SHP77 treated with DMSO at 0.1 percent for 48 hours (cell line): ENCODE results near the gene THADA.

ENCODE experiments used
- DNase-seq: peaks from one replicate; lab custom pipeline; 2025; lab: John Stamatoyannopoulos, UW

THADA gene

DNA sequence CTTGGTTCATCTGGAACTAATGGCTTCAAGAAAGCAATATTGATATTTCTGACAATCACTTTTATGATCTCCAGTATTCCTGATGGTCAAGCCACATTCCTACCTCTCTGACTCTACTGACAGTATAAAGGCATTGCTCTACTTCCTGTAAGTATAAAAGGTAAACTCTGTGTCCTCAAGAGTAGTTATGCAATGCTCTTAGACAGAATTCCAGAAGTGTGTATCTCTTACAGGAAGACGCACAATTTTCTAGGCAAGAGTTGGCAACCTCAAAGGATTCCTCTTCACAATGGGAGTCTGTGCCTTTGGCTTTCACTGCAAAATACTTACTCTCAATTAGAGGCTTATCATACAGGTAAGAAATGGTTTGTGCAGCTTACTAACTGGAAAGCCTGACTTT is 100.1 kb downstream of the THADA start:
- DNase-seq: no peak

DNA sequence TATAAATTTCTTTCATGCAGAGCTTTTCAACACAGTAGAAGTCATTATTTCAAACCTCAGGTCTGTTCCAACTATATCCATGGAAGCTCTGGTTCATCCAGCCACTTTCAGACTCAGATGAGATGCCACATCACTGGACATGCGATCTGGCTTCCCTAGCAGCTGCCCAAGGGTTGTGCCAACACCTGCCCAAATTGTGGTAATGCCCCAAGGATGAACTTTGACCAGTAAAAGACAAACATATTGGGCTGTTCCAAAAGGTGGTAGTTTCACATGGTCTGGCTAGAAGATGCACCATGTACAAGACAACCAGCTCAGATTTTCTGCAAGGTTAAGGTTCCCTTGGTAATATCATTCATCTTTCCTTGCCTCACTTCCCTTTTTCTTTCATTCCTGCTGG is 101.9 kb downstream of the THADA start:
- DNase-seq: no peak

DNA sequence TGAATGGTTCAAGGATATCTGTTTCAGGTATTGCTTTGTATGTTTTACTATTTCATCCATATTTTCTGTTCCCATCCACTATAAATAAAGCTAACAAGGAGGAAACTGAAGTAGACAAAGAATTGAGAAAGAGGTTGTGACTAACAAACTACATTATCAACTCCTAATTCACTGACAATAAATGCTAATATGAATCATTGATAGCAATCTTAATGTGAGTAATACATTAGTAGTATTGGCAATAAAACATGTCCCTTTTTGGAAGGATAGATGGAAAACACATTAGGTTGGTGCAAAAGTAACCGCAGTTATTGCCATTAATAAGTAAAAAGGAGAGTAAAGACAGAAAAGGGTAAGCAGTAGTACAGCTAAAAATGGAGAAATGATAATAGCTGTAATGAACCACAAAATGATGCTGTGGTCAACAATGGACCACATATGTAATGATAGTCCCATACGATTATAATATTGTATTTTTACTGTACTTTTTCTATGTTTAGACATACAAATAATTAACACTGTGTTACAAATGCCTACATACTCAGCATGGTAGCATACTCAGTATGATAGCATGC is 104.7 kb downstream of the THADA start:
- DNase-seq: no peak

- no peak for DNase-seq
These were observed 105.5 kb downstream of the THADA start for GRCh38 chr2:43490252-43490786.

GRCh38 chr2:43488737-43489136 is 107.1 kb downstream of the THADA start:
- DNase-seq: no peak

- DNase-seq: no peak
These were observed 109.2 kb downstream of the THADA start for GRCh38 chr2:43486603-43487002.

DNA sequence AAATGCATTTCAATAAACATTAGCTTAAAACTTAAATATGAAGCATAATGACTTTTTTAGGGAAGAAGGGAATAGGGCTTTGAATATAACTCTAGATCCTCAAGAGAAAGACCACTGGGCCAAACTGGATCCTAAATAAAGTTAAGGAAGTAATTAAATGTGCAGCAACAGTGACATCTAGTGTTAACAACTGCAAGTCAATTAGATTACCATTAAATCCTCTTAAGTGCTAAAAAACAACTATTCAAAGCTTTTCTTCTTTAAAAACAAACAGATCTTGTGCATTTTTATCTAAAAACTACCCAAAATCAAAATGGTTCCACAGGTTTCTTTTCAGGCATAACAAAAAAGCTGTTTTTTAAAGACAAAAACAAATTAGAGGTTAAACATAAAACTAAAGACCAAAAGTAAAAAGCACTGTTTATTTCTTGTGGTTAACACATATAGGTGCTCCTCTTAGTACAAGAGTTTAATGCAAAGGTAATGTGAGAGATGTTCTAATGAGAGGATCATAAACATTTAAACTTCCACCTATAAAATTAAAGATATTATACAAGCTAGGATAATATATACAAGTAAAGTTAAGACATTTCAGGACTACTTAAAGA is 111.4 kb downstream of the THADA start:
- DNase-seq: peak; percentile 35

- DNase-seq: no peak
These were observed 112.9 kb downstream of the THADA start for GRCh38 chr2:43482961-43483360.

DNA sequence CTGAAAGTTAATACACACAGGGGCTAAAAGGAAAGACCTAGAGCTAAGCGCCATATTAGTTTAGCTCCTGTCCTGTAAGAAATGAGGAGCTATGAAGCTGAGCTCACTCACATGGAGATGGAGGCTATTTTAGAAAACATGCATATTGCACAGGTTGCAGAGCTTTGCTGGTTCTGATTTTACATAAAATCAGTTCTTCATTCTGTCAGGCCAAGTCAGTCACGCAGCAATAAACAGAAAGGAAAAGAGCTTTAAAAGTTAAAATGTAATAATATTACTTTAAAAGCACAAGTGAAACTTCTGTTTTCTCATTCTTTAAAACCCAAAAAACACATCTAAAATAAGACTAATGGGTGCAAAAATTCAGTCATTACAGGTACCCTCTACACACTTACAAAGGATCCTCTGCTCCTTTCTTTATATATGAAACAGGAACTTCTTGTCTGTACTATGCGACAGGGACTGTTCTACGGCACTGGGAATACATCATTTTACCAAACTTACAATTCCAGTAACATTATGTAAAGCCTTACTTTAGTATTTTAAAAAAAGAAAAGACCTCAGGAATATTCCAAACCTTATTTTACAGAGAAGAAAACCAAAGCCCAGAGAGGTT is 113.8 kb downstream of the THADA start:
- no peak for DNase-seq

- no peak for DNase-seq
These were observed 115.0 kb downstream of the THADA start for GRCh38 chr2:43480874-43481273.

DNA sequence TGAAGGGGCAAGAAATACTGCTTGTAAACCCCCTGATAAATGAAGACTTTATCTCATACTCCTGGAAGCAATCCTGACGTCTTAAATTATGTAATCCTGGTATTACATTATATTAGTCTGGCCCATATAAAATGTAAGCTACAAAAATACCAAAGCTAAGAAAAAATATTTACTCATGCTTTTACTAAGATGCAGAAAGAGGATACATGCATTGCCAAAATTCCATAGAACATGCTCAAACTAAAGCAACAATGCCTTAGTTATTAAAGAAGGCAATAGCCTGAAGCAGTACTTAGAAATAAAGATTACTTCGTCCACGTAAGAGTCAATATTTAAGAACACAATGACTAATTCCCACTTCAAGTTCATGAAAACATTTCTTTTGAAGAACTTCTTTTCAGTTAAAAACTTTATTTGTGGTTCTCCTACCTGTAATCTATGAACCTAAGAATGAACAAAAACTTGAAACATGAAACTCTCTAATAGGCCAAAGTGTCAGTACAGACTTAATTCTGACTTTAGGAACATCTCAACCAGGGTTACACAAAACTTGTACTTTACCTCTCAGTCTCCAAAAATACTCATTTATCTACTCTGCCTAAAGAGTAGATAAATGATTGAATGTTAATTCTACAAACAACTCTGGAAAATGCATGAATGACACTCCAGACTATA is 117.3 kb downstream of the THADA start:
- DNase-seq: no peak

GRCh38 chr2:43475922-43476321 is 119.9 kb downstream of the THADA start:
- DNase-seq: no peak

GRCh38 chr2:43475137-43475846 is 120.5 kb downstream of the THADA start:
- DNase-seq: no peak

- DNase-seq: no peak
These were observed 121.6 kb downstream of the THADA start for GRCh38 chr2:43474273-43474672.

GRCh38 chr2:43473767-43474166 is 122.1 kb downstream of the THADA start:
- no peak for DNase-seq

DNA sequence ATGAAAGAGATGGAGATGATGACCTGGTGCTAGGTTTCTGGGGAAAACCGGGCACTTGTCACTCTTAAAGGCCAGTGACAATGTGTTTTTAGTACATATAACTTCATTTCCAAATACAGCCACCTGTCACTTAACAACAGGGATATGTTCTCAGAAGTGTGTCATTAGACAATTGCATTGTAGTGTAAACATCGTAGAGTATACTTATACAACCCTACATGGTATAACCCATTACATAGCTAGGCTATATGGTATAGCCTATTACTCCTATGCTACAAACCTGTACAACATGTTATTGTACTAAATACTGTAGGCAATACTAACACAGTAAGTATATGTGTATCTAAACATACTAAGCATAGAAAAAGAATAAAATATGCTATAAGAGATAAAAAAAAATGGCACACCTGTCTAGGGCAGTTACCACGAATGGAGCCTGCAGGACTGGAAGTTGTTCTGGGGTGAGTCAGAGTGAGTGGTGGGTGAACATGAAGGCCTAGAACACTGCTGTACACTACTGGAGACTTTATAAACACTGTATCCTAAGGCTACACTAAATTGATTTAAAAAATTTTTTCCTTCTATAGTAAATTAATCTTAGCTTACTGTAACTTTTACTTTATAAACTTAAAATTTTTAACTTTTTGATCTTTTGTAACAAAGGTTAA is 123.2 kb downstream of the THADA start:
- no peak for DNase-seq

DNA sequence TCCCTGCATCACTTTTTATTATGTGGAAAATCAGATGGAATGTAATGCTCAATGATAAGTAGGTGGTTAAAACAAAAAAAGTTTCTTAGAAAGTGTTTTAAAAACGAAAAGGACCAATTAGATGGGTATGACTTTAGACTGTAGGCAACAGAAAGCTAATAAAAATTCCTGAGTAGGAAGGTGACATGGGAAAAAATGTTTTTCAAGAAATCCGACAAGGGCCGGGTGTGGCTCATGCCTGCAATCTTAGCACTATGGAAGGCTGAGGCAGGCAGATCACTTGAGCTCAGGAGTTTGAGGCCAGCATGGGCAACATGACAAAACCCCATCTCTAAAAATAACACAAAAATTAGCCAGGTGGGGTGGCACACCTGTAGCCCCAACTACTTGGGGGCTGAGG is 126.1 kb downstream of the THADA start:
- DNase-seq: no peak

DNA sequence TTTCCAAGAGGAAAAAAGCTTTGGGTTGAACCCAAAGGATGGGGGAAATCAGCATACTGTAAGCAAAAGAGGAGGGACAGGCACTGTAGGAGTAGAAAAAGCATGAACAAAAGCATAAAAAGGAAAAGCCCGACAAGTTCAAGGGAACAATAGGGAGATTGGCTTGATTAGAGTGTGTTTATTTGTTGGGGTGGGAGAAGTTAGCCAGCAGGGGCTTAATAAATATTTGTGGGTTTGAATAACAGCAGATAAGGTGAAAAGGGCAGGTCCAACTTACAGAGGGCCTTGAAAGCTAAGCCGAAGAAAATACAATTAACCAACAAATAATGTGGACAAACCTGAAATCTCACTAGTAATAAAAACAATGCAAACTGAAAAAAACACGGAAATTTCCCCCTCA is 126.7 kb downstream of the THADA start:
- DNase-seq: no peak

- DNase-seq: no peak
These were observed 127.9 kb downstream of the THADA start for GRCh38 chr2:43467891-43468290.

GRCh38 chr2:43465234-43465633 is 130.6 kb downstream of the THADA start:
- no peak for DNase-seq

DNA sequence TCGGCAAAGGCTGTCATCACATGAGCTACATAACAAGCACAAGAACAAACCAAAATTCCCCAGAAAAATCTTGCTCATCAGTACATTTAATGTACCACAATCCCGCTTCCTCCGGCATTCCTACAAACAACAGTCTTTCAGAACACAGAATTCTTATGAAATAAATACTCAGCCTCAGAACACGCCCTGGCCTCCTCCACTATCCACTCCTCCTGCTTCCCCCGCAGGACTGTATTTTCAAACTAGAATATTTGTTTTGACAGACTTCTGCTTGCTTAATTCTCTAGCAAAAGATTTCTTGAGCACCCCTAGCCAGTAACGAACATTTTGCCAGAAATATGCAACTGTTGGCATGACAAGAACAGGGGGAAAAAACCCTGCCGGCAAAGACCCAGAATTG is 131.2 kb downstream of the THADA start:
- DNase-seq: no peak
